HG03457 (cell line): ENCODE results near the gene GPR149.
"Not testable (repeated sequence)": the region's sequence is repeated elsewhere in the genome, so short reads cannot be mapped to it uniquely, and the experiment has no call there.

Experiments
- ATAC-seq: cut with Tn5 transposase; IDR thresholded peaks from one replicate; pipeline ENCODE4 v1.9.1; 2021; ENCODE audit warnings: moderate number of reproducible peaks; ENCODE audit not compliant: unreplicated experiment

The GPR149 gene

GRCh38 chr3:154430014-154430413 is at the start of gene GPR149:
GPR149 (minus strand) TSS chr3:154430190; CDS start chr3:154429615, 575 bp downstream.
- no peak for ATAC-seq

- no peak for ATAC-seq
Observed at GRCh38 chr3:154473769-154474168, 43.8 kb upstream of the GPR149 start.

GRCh38 chr3:154469585-154469984 is 39.6 kb upstream of the GPR149 start:
- no peak for ATAC-seq

- no peak for ATAC-seq
Observed at GRCh38 chr3:154464440-154465190, 34.6 kb upstream of the GPR149 start.

GRCh38 chr3:154458560-154458959 is 28.6 kb upstream of the GPR149 start:
- no peak for ATAC-seq

- not testable (repeated sequence) for ATAC-seq
Observed at GRCh38 chr3:154439081-154439480, 9.1 kb upstream of the GPR149 start.

- ATAC-seq, result no peak
Observed at GRCh38 chr3:154431043-154431442, 1.1 kb upstream of the GPR149 start.

- no peak for ATAC-seq
Observed at GRCh38 chr3:154428286-154429206, 1.4 kb downstream of the GPR149 start.

- no peak for ATAC-seq
Observed at GRCh38 chr3:154427685-154428285, 2.2 kb downstream of the GPR149 start.

GRCh38 chr3:154422694-154423093 is 7.3 kb downstream of the GPR149 start:
- no peak for ATAC-seq

- no peak for ATAC-seq
Observed at GRCh38 chr3:154421083-154421482, 8.9 kb downstream of the GPR149 start.

- peak; percentile 98 for ATAC-seq
Observed at GRCh38 chr3:154398084-154398967, 31.7 kb downstream of the GPR149 start.

- no peak for ATAC-seq
Observed at GRCh38 chr3:154389861-154390260, 40.1 kb downstream of the GPR149 start.

- no peak for ATAC-seq
Observed at GRCh38 chr3:154384479-154384878, 45.5 kb downstream of the GPR149 start.

- no peak for ATAC-seq
Observed at GRCh38 chr3:154378311-154378710, 51.7 kb downstream of the GPR149 start.

GRCh38 chr3:154367221-154367620 is 62.8 kb downstream of the GPR149 start:
- ATAC-seq, result no peak

GRCh38 chr3:154364849-154365248 is 65.1 kb downstream of the GPR149 start:
- ATAC-seq, result no peak

GRCh38 chr3:154361099-154361498 is 68.9 kb downstream of the GPR149 start:
- ATAC-seq, result no peak

- ATAC-seq, result no peak
Observed at GRCh38 chr3:154356009-154356408, 74.0 kb downstream of the GPR149 start.

GRCh38 chr3:154349223-154349622 is 80.8 kb downstream of the GPR149 start:
- no peak for ATAC-seq
